Neuronal stem cell (in vitro differentiated cells): ENCODE results near the gene PDZRN3.

ENCODE experiments used
- DNase-seq: peaks from one replicate; pipeline ENCODE4 v3.0.0-alpha.2; 2013; ENCODE audit warnings: low spot score
- H2AFZ ChIP-seq: one replicate; pipeline ENCODE4 v1.6.1; 2013; ENCODE audit warnings: mild to moderate bottlenecking, low read length, inconsistent platforms
- H2AK5ac ChIP-seq: 2 replicates; pipeline ENCODE4 v1.6.1; 2013; ENCODE audit warnings: low read depth, mild to moderate bottlenecking, inconsistent platforms, low read length, moderate library complexity, mixed read lengths
- H2BK120ac ChIP-seq: 2 replicates; pipeline ENCODE4 v1.6.1; 2013; ENCODE audit warnings: low read depth, mild to moderate bottlenecking, inconsistent platforms, low read length, moderate library complexity, mixed read lengths
- H2BK12ac ChIP-seq: one replicate; pipeline ENCODE4 v1.6.1; 2013; ENCODE audit warnings: low read length, inconsistent platforms
- H2BK15ac ChIP-seq: 2 replicates; pipeline ENCODE4 v1.6.1; 2013; ENCODE audit warnings: mild to moderate bottlenecking, low read length, inconsistent platforms, mixed read lengths
- H2BK5ac ChIP-seq: one replicate; pipeline ENCODE4 v1.6.1; 2013; ENCODE audit warnings: inconsistent platforms, mild to moderate bottlenecking, low read length, moderate library complexity
- H3K14ac ChIP-seq: one replicate; pipeline ENCODE4 v1.6.1; 2013; ENCODE audit warnings: low read length, inconsistent platforms
- H3K18ac ChIP-seq: 2 replicates; pipeline ENCODE4 v1.6.1; 2013; ENCODE audit warnings: low read length, inconsistent platforms
- H3K23ac ChIP-seq: 2 replicates; pipeline ENCODE4 v1.6.1; 2013; ENCODE audit warnings: low read depth, mild to moderate bottlenecking, mixed read lengths, low read length, inconsistent platforms; ENCODE audit not compliant: poor library complexity
- H3K27ac ChIP-seq: replicated peaks from 3 replicates; pipeline ENCODE4 v1.5.1; 2013; ENCODE audit warnings: low read length, inconsistent platforms
- H3K27me3 ChIP-seq, 3 experiments: 2 replicates each; pipeline ENCODE4 v1.6.1; 2013; ENCODE audit warnings: low read length in 3 of 3, mild to moderate bottlenecking in 2 of 3, inconsistent platforms in 1 of 3, low read depth in 1 of 3, mixed read lengths in 1 of 3, moderate library complexity in 1 of 3; ENCODE audit not compliant: control insufficient read depth in 3 of 3, insufficient read depth in 3 of 3
- H3K36me3 ChIP-seq, 2 donors: replicated peaks in 1 of 2; 2 replicates each; pipeline ENCODE4 v1.6.1; 2013; ENCODE audit warnings: low read length in 2 of 2; ENCODE audit not compliant: control insufficient read depth in 2 of 2, insufficient read depth in 2 of 2
- H3K4ac ChIP-seq: 2 replicates; pipeline ENCODE4 v1.6.1; 2013; ENCODE audit warnings: inconsistent platforms, mild to moderate bottlenecking, low read length, moderate library complexity
- H3K4me1 ChIP-seq, 2 donors: 1 replicate in 1 of 2; 2 replicates in 1 of 2; pipeline ENCODE4 v1.6.1; 2013; ENCODE audit warnings: low read length in 2 of 2, low read depth in 1 of 2; ENCODE audit not compliant: control insufficient read depth in 2 of 2, insufficient read depth in 1 of 2
- H3K4me2 ChIP-seq: one replicate; pipeline ENCODE4 v1.6.1; 2013; ENCODE audit warnings: mild to moderate bottlenecking, low read length, inconsistent platforms; ENCODE audit not compliant: insufficient read depth, poor library complexity, severe bottlenecking
- H3K4me3 ChIP-seq, 2 donors: 2 replicates each; pipeline ENCODE4 v1.5.1; 2013; ENCODE audit warnings: low read length in 2 of 2, mild to moderate bottlenecking in 2 of 2, inconsistent platforms in 1 of 2, moderate library complexity in 1 of 2
- H3K79me1 ChIP-seq: one replicate; pipeline ENCODE4 v1.6.1; 2013; ENCODE audit warnings: low read depth, mild to moderate bottlenecking, inconsistent platforms, low read length, moderate library complexity
- H3K9ac ChIP-seq: one replicate; pipeline ENCODE4 v1.6.1; 2013; ENCODE audit warnings: mild to moderate bottlenecking, low read depth, low read length, inconsistent platforms; ENCODE audit not compliant: poor library complexity
- H3K9me3 ChIP-seq, 2 donors: replicated peaks in 1 of 2; 2 replicates each; pipeline versions ENCODE3 to v1.6.1; 2013; ENCODE audit warnings: low read length in 2 of 2, mild to moderate bottlenecking in 2 of 2, inconsistent platforms in 1 of 2, low read depth in 1 of 2, mixed read lengths in 1 of 2, moderate library complexity in 1 of 2; ENCODE audit not compliant: control insufficient read depth in 2 of 2, insufficient read depth in 1 of 2
- H4K8ac ChIP-seq: one replicate; pipeline ENCODE4 v1.6.1; 2013; ENCODE audit warnings: low read depth, mild to moderate bottlenecking, inconsistent platforms, low read length, moderate library complexity
- H4K91ac ChIP-seq: one replicate; pipeline ENCODE4 v1.6.1; 2013; ENCODE audit warnings: low read length, low read depth, mild to moderate bottlenecking, inconsistent platforms; ENCODE audit not compliant: poor library complexity
- WGBS, 2 donors: extraction: QIAGEN DNeasy Blood & Tissue Kit; methylation state at CpG; one replicate each; pipeline ENCODE4 v1.1.7; 2013; ENCODE audit warnings: missing lambda C conversion rate in 2 of 2, mixed read lengths in 1 of 2; ENCODE audit not compliant: insufficient read length in 2 of 2, insufficient replicate concordance in 1 of 2; ENCODE audit errors: extremely low coverage in 2 of 2; 5-methylcytosine and 5-hydroxymethylcytosine counted together

PDZRN3 gene

DNA sequence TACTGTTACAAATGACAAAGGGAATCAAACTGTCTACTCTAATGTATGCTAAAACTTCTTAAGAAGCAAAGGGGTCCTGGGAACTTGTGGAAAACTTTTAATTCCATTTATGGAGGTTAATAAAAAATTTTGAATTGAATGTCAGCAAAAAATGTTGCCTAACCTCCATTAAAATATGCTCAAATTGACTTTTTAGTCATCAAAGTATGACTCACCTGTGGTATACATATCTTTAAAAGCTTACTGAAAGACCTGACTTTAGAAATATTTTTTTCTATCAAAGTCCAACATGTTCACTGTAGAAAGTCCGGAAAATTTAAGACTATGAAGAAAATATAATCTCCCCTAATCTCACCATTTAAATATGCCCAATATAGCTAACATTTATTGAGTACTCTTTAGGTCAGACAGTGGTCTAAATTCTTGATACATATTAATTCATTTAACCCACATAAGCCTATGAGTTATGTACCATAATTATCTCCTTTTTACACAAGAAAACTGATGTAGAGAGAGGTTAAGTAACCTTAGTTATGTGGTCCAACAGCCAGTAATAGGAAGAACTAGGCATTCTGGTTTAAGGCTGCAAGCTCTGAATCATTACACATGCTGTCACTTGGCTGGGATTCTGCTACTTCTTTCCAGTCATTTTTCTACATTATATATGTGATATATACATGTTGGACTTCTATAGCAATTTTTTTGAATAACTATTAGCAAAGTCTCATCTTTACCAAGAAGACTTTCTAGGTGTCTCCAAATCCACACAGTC is 83.6 kb downstream of the PDZRN3 start:
- WGBS, 2 donors = no CpG with 5 or more reads among the region's 1 CpG
- H3K79me1 ChIP-seq = no peaks in the 10 kb centered on the region
- no peak overlapping the region for H2AK5ac ChIP-seq
- H3K23ac ChIP-seq = no peak overlapping the region
- no peak overlapping the region for H3K9ac ChIP-seq
- H3K4me2 ChIP-seq = no peak overlapping the region
- no peaks in the 10 kb centered on the region for H3K36me3 ChIP-seq
- H2BK5ac ChIP-seq = no peak overlapping the region
- H4K8ac ChIP-seq = no peak overlapping the region
- no peak for DNase-seq
- H4K91ac ChIP-seq = no peak overlapping the region
- H2BK120ac ChIP-seq = no peak overlapping the region
- H3K14ac ChIP-seq = no peak overlapping the region
- no peak overlapping the region for H2BK15ac ChIP-seq
- H2AFZ ChIP-seq = no peak overlapping the region
- no peaks in the 10 kb centered on the region for H3K27me3 ChIP-seq
- H3K27ac ChIP-seq = no peak overlapping the region
- peaks cover 0 to 3% of the 10 kb centered on the region in 2 donors for H3K9me3 ChIP-seq
- no peak overlapping the region for H3K4me3 ChIP-seq
- no peak overlapping the region for H3K18ac ChIP-seq
- H3K4me1 ChIP-seq = peaks cover 0 to 2% of the 10 kb centered on the region in 2 donors
- H2BK12ac ChIP-seq = no peak overlapping the region
- H3K4ac ChIP-seq = no peak overlapping the region

DNA sequence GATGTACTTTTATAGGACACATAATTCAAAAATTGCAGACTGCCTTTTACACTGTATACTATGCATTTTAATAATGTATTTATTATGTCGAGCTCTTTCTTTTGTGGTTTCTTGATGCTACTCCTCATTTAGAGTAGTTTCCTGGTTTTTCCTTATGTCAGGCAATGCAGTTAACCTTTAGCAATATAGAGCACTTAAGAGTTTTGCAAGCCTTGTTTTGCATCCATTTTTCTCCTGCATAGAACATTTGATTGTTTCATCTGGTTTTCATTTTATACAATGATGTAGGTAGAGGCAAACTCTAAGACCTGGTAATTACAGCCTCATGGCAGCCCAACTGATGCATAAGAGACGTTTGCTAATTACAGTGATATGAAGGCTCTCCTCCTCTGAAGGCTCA is 86.3 kb downstream of the PDZRN3 start:
- Histone ChIP-seq H3K4ac (no peak overlapping the region), H2BK15ac (no peak overlapping the region), H2BK120ac (no peak overlapping the region), H2BK5ac (no peak overlapping the region), H3K79me1 (no peaks in the 10 kb centered on the region), H3K27me3 (no peaks in the 10 kb centered on the region), H3K4me3 (no peak overlapping the region), H3K18ac (no peak overlapping the region), H3K36me3 (no peaks in the 10 kb centered on the region), H4K91ac (no peak overlapping the region), H2AFZ (no peak overlapping the region), H3K9ac (no peak overlapping the region), H3K23ac (no peak overlapping the region), H3K4me2 (no peak overlapping the region), H3K4me1 (peaks cover 0 to 2% of the 10 kb centered on the region in 2 donors), H2BK12ac (no peak overlapping the region), H4K8ac (no peak overlapping the region), H3K27ac (no peak overlapping the region), H3K9me3 (no peaks in the 10 kb centered on the region), H3K14ac (no peak overlapping the region), H2AK5ac (no peak overlapping the region)
- no CpG with 5 or more reads among the region's 2 CpGs for WGBS, 2 donors
- no peak for DNase-seq

DNA sequence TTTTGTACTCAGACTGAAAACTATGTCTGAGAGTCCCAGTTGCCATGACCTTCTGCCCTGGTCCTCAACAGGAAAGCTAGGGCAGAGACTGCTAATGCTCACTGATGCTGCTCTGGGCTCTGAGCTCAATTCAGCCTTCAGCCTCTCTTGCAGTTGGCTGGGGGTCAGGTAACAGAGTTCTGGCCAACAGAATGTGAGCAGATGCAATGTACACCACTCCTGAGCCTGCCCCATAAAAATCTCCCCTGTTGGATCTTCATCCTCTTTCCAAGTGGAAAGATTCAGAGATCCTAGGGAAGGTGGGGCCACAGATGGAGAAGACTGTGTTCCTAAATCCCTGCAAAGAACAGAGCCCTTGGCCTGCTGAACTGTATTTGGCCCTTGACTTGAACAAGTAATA is 87.8 kb downstream of the PDZRN3 start:
- Histone ChIP-seq H3K14ac (no peak overlapping the region), H3K79me1 (no peaks in the 10 kb centered on the region), H4K91ac (no peak overlapping the region), H2BK15ac (no peak overlapping the region), H3K23ac (no peak overlapping the region), H2AFZ (no peak overlapping the region), H3K9me3 (no peaks in the 10 kb centered on the region), H3K18ac (no peak overlapping the region), H3K27me3 (no peaks in the 10 kb centered on the region), H3K9ac (no peak overlapping the region), H2AK5ac (no peak overlapping the region), H2BK12ac (no peak overlapping the region), H3K4me1 (peaks cover 0 to 2% of the 10 kb centered on the region in 2 donors), H2BK5ac (no peak overlapping the region), H4K8ac (no peak overlapping the region), H3K27ac (no peak overlapping the region), H3K4me2 (no peak overlapping the region), H3K4ac (no peak overlapping the region), H3K4me3 (no peak overlapping the region), H3K36me3 (no peaks in the 10 kb centered on the region), H2BK120ac (no peak overlapping the region)
- DNase-seq = no peak

DNA sequence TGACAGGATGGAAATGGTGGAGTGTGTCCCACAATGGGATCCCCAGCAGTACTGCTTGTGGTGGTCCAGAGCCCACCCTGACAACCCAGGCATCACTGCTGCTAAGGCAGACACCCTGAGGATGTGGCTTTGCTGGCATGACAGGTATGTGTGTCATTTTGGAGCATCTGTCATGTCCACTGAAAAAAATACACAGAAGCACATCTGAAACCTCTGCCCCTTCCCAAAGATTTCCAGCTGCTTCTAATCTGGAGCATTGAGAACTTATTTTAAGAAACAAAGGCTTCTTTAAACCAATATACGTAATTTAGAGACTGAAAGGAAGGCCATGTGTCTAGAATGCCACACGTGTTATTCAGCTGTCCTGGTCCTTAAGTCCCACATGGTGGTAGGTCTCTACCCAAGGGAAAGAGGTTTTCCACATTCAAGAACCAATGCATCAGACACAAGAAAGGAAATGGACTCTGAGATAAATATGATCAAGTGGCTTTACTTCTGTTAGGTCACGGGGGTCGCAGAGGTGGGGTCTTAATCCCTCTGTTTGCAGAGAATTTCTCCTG is 88.3 kb downstream of the PDZRN3 start:
- no peak overlapping the region for H2BK120ac ChIP-seq
- no peaks in the 10 kb centered on the region for H3K36me3 ChIP-seq
- no peak for DNase-seq
- no peak overlapping the region for H2AK5ac ChIP-seq
- no peak overlapping the region for H3K18ac ChIP-seq
- H4K91ac ChIP-seq = no peak overlapping the region
- no peak overlapping the region for H2BK12ac ChIP-seq
- no peak overlapping the region for H2AFZ ChIP-seq
- H3K23ac ChIP-seq = no peak overlapping the region
- no peak overlapping the region for H4K8ac ChIP-seq
- no peaks in the 10 kb centered on the region for H3K27me3 ChIP-seq
- H3K27ac ChIP-seq = no peak overlapping the region
- no peak overlapping the region for H3K4ac ChIP-seq
- H3K4me2 ChIP-seq = no peak overlapping the region
- H3K4me3 ChIP-seq = no peak overlapping the region
- no peak overlapping the region for H2BK5ac ChIP-seq
- no peak overlapping the region for H2BK15ac ChIP-seq
- H3K14ac ChIP-seq = no peak overlapping the region
- WGBS, 2 donors = no CpG with 5 or more reads among the region's 4 CpGs
- no peaks in the 10 kb centered on the region for H3K79me1 ChIP-seq
- peaks cover 0 to 2% of the 10 kb centered on the region in 2 donors for H3K4me1 ChIP-seq
- no peaks in the 10 kb centered on the region for H3K9me3 ChIP-seq
- H3K9ac ChIP-seq = no peak overlapping the region
